Left hindlimb (tissue), 1 donor: ENCODE results near the gene IFNW1.

Experiments used
- DNase-seq: peaks from one replicate; pipeline ENCODE4 v3.0.0-alpha.2; 2018

IFNW1 gene

DNA sequence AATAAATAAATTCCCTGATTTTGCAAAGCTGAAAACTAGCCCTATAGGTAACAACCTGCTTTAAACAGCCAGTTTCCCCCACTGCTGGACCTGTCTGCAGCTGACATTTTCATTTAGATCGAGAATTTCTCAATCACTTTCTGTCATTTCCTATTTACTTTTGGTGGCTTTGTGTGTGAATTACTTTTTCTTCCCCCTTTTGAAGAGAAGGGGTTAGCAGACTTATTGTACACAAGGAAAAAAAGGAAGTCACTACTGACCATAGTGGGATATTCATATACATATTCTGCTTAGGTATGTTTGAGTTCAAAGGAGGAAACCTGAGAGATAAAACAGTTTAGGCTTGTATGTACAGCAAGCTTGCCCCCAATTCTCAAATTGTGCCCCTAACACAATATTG, 36.8 kb downstream of the IFNW1 start:
- no peak for DNase-seq

DNA sequence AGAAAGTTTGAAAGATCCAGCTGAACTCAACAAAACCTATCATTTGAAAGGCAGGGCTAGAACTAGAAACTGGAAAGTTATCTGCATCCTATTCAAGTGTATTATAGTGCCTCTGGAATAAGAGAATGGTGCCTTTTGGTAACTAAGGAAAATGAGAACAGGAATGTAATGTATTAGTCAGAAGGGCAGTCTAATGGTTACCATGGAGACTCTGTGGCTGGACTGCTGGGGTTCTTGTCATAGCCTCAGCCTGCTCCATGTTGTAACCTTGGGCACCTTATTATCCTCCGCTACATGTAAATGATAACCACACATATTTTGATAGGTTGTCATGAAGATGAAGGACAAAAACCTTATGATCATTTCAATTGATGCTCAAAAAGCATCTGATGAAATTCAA, 39.3 kb downstream of the IFNW1 start:
- DNase-seq, result no peak

DNA sequence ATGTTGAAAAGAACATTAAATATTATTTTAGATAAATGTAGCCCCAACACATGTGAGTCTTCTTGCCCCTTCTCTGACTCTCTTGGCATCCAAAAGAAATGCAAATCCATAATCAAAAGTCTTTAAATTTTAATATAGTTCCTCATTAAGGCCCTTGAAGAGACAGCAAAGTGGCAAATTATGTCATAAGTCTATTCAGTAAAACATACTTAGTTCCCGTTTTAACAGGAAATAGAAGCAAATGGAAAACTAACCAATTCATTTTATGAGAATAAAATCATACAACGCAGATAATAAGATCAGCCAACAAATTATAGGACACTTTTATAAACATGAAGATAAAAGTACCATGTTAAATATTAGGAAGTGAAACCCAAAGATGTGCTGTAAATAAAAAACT, 43.8 kb downstream of the IFNW1 start:
- DNase-seq, result no peak

DNA sequence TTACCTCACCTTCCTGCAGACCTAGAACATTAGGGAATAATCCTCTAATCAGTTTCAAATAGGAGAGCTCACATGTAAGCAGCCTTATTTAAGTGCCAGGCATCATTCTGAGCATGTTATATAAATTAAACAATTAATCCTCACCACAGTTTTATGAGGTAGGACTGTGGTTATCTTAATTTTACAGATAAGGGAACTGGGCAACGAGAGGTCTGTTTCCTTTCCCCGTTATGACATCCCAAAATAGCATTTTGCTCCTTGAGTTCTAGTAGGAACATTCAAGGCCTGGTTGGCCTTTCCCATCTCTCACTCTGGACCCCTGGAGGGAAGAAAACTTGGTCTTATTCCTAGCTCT, 44.8 kb downstream of the IFNW1 start:
- no peak for DNase-seq

DNA sequence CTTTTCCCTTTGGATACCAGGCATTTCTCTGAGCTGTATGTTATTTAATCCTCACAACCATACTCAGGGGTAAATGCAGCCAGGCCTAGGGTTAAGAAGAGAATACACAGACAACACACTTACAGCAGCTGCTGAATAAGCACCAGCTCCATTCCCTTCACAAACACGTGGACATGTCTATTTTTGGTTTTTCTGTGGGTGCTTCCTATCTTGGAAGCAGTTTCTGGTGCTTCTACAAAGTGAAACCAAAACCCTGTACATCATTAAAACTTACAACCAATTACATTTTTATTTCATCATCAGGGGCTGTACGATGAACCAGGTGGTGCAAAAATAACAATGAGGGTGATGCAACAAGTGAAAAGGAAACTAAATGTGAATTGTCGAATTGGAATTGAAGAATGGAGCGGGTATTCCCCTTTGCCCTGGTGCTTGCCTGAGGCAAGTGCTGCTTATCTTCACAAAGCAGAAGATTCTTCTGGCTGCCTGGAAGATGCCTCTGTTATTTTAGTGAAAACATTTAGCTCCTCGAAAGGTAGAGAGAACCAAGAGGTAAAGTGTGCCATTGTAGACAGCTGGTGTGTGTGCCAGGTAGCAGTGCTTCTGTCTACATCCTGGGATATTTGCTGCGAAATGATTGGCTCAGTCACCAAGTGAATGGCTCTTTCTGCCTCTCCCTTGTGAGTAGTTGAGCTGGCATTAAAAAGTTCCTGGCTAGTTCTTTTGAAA, 45.3 kb downstream of the IFNW1 start:
- DNase-seq, result no peak

DNA sequence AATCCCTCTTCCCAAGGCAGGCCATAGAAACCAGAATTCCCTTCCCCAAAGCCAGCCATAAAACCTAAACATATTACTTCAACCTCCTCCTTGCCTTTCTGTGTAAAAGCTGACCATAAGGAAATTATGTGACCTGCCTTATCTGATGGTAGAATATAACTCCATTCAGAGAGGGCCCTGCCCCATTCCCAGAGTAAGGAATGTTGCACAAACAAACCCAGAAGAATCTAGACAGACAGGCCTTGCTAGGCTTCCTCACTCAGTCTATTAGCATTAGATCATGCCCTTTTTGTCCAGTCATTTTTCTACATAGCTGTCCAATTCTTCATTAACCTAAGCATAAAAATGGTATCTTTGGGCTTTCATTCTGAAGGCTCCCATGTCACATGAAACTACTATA, 46.1 kb downstream of the IFNW1 start:
- DNase-seq, result no peak
